Upper lobe of right lung (tissue), 1 donor: Measurements from ENCODE around the gene POLR1B. TPM values are rescaled to one million over a fixed set of nuclear protein-coding genes. Genes with fewer than 3 reads are reported as not detected.
"Not testable (repeated sequence)": the region's sequence is repeated elsewhere in the genome, so short reads cannot be mapped to it uniquely, and the experiment has no call there.

Experiments
- ATAC-seq: fragments of 200-7000 bp; cut with Tn5 transposase; one replicate; pipeline ENCODE4 v1.9.1; 2020; ENCODE audit warnings: mild to moderate bottlenecking, moderate library complexity
- DNase-seq: peaks from one replicate; pipeline ENCODE4 v3.0.0-alpha.2; 2020
- H3K27ac ChIP-seq: fragments of 200-600 bp; one replicate; pipeline ENCODE4 v1.8.0; 2022
- H3K27me3 ChIP-seq: fragments of 200-600 bp; one replicate; pipeline ENCODE4 v1.8.0; 2022; ENCODE audit warnings: mild to moderate bottlenecking
- H3K36me3 ChIP-seq: fragments of 200-600 bp; one replicate; pipeline ENCODE4 v1.8.0; 2022
- H3K4me1 ChIP-seq: fragments of 200-600 bp; one replicate; pipeline ENCODE4 v1.8.0; 2022
- H3K4me3 ChIP-seq: fragments of 200-600 bp; one replicate; pipeline ENCODE4 v1.8.0; 2022; ENCODE audit warnings: mild to moderate bottlenecking
- H3K9me3 ChIP-seq: fragments of 200-600 bp; one replicate; pipeline ENCODE4 v1.8.0; 2022
- CTCF ChIP-seq: fragments of 200-600 bp; IDR thresholded peaks from one replicate; pipeline ENCODE4 v1.8.0; 2022; ENCODE audit warnings: antibody characterized with exemption
- intact Hi-C: fragments of 100-400 bp; cut with DNase I; formaldehyde crosslinking; loops from one replicate; pipeline ENCODE4 v1.11.0; 2022
- total RNA-seq: library from RNA; stranded (reverse); fragmentation: NEBNext Ultra II Directional; extraction: Animal tissue kit (Norgen Biotek cat#: 25700); gene quantifications from one replicate; pipeline ENCODE4 v1.2.1, GENCODE V29; 2021
- donor health status: DM: no; HTN: yes; CAD: no; lungs with severe emphysema.

POLR1B gene
- total RNA-seq, 1 donor from 2014 or later: 22.1 TPM

- H3K4me3 ChIP-seq: no peak overlapping the region
- TF ChIP-seq CTCF: no peak
- no peaks in the 10 kb centered on the region for H3K4me1 ChIP-seq
- no peak for ATAC-seq
- intact Hi-C loops: loop anchor here (5.0 kb wide), 1 partner anchor 628 kb away; no protein-coding TSS in a partner anchor
- no peak for DNase-seq
- no peaks in the 10 kb centered on the region for H3K27me3 ChIP-seq
- no peaks in the 10 kb centered on the region for H3K9me3 ChIP-seq
- H3K27ac ChIP-seq: no peak overlapping the region
- peaks cover 27% of the 10 kb centered on the region for H3K36me3 ChIP-seq
These were observed 22.0 kb upstream of the POLR1B start for GRCh38 chr2:112520234-112520783.

GRCh38 chr2:112523291-112523777 is 18.9 kb upstream of the POLR1B start:
- no peaks in the 10 kb centered on the region for H3K9me3 ChIP-seq
- no peak overlapping the region for H3K4me3 ChIP-seq
- DNase-seq (no peak), ATAC-seq (no peak)
- intact Hi-C loops: loop anchor here (5.0 kb wide), 1 partner anchor 631 kb away; no protein-coding TSS in a partner anchor
- H3K27ac ChIP-seq: no peak overlapping the region
- H3K27me3 ChIP-seq: no peaks in the 10 kb centered on the region
- H3K36me3 ChIP-seq: peaks cover 27% of the 10 kb centered on the region
- no peak for TF ChIP-seq CTCF
- H3K4me1 ChIP-seq: no peaks in the 10 kb centered on the region

GRCh38 chr2:112524276-112524675 is 18.0 kb upstream of the POLR1B start:
- DNase-seq, H3K4me3 ChIP-seq, H3K9me3 ChIP-seq, ATAC-seq, H3K4me1 ChIP-seq, H3K27me3 ChIP-seq, H3K27ac ChIP-seq: not testable (repeated sequence)
- intact Hi-C loops: loop anchor here (5.0 kb wide), 1 partner anchor 632 kb away; no protein-coding TSS in a partner anchor
- peaks cover 30% of the 10 kb centered on the region for H3K36me3 ChIP-seq

- intact Hi-C loops: no loop called here
- no peak overlapping the region for H3K27ac ChIP-seq
- no peaks in the 10 kb centered on the region for H3K27me3 ChIP-seq
- H3K4me3 ChIP-seq: no peak overlapping the region
- TF ChIP-seq CTCF: no peak
- DNase-seq (no peak), ATAC-seq (no peak)
- no peaks in the 10 kb centered on the region for H3K9me3 ChIP-seq
- H3K36me3 ChIP-seq: peaks cover 24% of the 10 kb centered on the region
- H3K4me1 ChIP-seq: no peaks in the 10 kb centered on the region
These were observed 13.7 kb upstream of the POLR1B start for GRCh38 chr2:112528541-112528940.

- Histone ChIP-seq H3K4me1 (no peaks in the 10 kb centered on the region), H3K27me3 (no peaks in the 10 kb centered on the region), H3K9me3 (no peaks in the 10 kb centered on the region), H3K36me3 (peaks cover 24% of the 10 kb centered on the region), H3K27ac (no peak overlapping the region), H3K4me3 (no peak overlapping the region)
- no peak for TF ChIP-seq CTCF
- intact Hi-C loops: no loop called here
- DNase-seq (no peak), ATAC-seq (peak; percentile 60)
These were observed 12.5 kb upstream of the POLR1B start for GRCh38 chr2:112529757-112530156.

GRCh38 chr2:112530728-112531127 is 11.5 kb upstream of the POLR1B start:
- Histone ChIP-seq H3K27ac (no peak overlapping the region), H3K9me3 (no peaks in the 10 kb centered on the region), H3K27me3 (no peaks in the 10 kb centered on the region), H3K36me3 (peaks cover 24% of the 10 kb centered on the region), H3K4me1 (no peaks in the 10 kb centered on the region), H3K4me3 (no peak overlapping the region)
- intact Hi-C loops: no loop called here
- TF ChIP-seq CTCF: no peak
- ATAC-seq: no peak
- DNase-seq: no peak
